ENCODE measurements around the gene SAYSD1.

SAYSD1 gene

DNA sequence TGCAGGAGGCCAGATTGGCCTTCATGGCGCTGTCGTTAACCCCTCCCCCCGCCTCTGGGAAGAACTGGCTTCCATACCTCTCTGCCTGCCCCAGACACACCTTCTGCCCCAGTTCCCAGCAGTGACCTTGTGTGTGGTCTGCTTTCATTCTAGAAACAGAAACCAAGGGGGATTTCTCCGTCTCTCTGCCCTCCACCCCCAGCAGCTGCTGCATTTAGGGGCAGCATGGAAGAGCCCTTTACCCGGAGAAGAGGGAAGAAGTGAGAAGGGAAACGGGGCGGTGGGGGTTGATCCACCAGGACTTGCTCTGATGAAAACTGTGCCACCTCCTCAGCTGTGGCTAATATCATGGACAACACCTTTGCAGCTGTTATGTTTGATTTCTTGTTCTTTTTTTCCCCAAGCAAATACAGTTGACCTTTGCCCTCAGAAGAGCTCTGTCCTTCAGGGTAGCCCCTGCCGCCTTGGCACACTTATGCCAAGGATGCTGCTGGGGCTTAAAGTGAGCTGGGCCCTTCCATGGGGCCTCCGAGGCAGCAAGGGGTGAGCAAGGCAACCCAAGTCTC, 60.3 kb downstream of the SAYSD1 start:
- DNase-seq, result no peak
